ENCODE measurements around the gene SESTD1.

SESTD1 gene

DNA sequence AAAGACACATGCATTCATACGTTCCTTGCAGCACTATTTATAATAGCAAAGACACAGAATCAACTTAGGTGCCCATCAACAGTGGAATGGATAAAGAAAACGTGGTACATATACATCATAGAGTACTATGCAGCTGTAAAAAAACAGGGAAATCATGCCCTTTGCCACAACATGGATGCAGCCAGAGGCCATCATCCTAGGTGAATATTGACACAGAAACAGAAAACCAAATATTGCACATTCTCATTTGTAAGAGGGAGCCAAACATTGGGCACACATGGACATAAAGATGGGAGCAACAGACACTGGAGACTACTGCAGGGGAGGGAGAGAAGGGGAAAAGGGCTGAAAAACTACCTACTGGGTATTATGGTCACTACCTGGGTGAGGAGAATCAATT, 73.5 kb downstream of the SESTD1 start:
- DNase-seq (ENCODE audit: low spot score) = no peak

DNA sequence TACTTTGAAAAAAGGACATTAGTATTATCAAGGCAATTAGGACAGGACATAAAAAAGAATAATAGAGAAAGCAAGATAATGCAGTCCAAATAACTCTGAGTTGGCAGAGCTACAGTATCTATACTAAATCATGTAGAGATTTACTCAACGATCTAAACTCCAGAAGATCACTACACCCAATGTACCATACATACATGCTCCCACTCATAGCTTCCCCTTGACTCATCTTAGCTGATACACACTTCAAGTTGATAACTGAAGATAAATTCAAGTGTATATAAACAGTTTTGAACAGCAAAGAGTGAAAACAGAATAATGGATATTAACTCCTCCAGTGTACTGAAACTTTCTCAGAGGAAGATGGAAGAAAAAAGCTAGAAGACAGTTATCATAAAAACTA, 78.5 kb downstream of the SESTD1 start:
- DNase-seq (ENCODE audit: low spot score) = no peak

DNA sequence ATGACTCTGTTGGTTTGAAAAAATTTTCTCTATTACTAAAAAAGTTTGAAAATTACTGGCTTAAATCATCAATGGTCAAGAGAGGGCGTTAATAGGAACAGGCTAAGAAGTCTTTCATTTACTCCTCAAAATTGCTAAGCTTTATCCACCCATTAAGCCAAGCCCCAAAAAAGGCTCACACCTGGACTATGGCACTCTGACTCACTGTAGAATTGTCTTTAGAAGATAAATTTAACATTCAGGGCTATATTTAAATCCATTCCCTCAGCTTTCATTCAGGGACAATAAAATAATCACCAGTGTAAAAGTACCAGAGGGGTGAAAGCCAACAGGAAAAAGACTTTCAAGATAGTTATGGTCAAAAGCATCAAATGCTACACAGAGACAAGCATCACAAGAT, 80.0 kb downstream of the SESTD1 start:
- no peak for DNase-seq (ENCODE audit: low spot score)

DNA sequence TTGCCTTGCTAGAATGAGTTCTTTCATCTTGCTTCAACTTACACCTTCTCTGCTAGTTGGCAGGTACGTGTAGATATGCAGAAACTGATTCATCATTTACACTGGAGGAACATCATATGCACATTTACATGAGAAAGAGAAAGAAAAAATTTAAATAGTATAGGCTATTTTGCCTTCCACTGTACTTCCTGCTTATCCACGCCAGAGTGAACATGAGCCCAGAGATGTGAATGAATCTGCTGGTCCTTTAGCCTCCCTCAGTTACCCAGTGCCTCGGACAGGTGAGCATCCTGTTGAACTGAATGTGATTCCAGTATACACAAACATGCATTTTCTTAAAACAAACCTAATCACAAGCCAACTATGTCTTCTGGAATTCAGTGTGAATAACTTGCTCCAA, 83.6 kb downstream of the SESTD1 start:
- DNase-seq (ENCODE audit: low spot score) = no peak

DNA sequence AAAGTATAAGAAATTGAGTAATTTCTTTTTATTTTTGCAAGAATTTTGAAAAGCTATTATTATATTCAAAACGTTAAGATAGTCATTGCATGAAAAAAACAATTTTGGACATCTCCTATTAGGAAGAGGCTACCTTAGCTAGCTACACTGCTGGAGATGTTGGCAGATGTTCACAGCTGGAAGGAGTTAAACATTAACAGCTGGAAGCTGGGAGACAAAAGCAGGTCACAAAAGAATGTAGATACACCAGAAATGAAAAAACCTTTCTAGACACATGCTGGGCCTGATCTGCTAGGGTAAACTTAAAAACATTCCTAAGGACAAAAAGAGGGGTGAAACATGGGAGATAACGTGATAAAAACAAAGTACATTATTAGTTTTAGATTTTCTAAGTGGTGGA, 84.4 kb downstream of the SESTD1 start:
- DNase-seq (ENCODE audit: low spot score) = no peak

DNA sequence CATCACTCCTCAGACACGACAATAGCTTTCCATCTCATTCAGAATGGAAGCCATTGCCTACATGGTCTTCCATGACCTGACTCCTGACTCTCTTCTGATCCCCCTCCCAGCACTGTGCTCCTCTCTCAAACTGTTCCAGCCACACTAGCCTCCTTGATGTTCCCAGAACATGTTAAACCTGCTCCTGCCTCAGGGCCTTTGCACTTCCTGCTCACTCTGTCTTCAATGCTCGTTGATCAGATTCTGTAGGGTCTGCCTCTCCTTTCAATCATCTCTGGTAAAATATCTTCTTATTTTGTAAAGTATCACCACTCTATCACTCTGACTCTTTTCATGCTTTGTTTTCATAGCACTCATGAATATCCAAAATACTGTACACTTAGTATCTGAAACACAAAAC, 84.9 kb downstream of the SESTD1 start:
- no peak for DNase-seq (ENCODE audit: low spot score)

DNA sequence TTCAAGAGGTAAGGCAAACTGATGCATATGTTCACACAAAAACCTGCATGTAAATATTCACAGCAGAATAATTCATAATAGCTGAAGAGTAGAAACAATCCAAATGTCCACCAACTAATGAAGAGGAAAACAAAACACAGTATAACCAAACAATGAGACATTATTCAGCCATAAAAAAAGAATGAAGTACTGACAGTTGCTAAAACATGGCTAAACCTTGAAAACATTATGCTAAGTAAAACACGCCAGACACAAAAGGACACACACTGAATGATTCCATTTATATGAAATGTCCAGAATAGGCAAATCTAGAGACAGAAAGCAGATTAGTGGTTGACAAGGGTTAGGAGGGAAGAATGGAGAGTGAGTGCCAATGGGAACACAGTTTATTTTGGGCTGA, 86.9 kb downstream of the SESTD1 start:
- DNase-seq (ENCODE audit: low spot score) = no peak

DNA sequence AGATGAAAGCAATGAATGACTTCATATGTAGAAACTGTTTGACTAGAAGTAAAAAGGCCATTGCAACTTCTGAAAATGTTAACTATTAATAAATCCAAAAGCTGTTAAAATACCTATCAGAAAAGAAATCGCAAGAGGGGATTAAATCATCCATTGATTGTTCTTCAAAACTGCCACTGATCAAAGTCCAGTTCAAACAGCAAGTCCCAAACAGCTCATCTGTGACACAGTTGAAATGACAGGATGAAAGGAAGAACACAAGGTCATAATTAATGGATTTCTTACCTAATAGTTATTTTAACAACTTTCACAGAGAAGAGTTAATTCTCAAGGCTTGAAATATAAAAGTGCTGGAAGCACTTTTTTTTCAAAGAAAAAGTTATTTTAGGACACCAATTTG, 90.4 kb downstream of the SESTD1 start:
- no peak for DNase-seq (ENCODE audit: low spot score)

DNA sequence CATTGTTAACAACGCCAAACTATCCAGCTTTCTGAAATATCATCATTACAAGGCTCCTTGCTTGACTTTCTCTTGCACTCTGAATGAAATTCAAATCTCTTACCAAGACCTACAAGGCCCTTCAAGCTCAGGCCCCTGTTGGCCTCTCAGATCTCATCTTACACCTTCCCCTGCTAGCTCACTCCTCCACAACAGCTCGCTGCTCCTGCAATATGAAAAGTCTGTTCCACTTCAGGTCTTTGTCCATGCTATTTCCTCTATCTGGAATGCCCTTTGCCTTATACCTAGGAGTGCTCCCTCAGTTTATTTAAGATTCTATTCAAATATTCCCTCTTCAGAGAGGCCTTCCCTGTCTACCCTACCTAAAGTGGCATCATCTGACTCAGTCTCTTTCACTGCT, 91.7 kb downstream of the SESTD1 start:
- no peak for DNase-seq (ENCODE audit: low spot score)

DNA sequence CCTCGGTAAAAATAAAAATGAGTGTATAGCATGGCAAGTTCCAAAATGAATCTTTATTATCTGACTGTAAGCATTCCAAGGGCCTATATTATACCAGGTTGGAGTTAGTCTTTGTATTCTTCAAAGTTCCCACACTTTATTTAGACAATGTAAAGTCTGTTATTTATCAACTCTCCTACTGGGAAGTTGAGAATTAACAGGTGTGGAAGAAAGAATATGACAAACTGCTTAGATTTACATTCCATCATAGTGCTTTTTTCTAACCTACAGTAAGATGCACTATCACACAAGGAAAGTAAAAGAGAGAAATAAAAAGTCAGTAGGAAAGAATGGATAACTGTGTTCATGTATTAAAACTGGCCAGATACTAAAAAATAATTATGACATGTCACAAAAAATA, 93.3 kb downstream of the SESTD1 start:
- DNase-seq (ENCODE audit: low spot score) = no peak

DNA sequence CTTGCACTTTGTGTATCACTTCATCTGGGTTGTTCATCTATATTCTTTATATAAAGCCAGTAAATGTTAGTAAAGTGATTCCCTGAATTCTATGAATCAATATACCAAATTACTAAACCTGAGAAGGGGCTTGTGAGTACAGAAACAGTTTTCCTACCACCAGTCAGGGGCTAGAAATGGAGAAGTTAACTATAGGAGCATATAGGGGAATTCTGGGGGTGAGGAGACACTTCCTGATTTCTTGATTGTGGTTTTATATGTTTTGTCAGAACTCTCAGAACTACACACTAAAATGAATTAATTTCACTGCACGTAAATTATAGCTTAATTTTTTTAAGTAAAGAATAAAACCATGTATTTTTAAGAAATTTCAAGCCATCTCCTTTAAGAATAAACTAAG, 93.7 kb downstream of the SESTD1 start:
- no peak for DNase-seq (ENCODE audit: low spot score)

DNA sequence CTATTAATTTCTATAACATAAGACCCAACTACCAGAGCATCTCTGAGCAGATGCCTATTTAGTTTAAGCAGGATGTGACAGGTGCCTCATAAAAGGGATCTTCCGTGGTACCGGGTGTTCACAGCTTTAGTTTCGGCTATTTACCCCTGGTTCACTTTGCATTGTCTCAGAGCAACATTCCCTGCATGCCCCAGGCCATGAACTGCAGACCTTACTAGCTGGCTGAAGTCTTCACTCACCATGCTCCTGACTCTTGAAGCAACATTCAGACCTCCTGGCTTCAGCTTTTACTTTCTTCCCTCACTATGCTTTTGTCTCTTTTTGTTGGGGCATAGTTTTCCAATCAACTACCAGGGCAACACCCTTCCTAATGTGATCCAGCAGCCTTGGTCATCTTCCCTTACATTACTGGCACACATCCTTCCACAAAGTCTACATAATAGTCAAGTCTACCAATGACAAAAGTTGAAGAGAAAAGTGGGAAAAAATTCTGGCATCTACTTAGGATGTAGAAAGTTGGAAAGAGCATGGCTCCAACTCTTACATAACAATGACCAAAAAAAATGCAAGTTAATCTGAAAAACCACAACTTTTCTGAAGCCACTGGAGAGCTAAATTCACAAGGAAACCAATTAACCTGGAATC, 99.2 kb downstream of the SESTD1 start:
- DNase-seq (ENCODE audit: low spot score) = no peak

DNA sequence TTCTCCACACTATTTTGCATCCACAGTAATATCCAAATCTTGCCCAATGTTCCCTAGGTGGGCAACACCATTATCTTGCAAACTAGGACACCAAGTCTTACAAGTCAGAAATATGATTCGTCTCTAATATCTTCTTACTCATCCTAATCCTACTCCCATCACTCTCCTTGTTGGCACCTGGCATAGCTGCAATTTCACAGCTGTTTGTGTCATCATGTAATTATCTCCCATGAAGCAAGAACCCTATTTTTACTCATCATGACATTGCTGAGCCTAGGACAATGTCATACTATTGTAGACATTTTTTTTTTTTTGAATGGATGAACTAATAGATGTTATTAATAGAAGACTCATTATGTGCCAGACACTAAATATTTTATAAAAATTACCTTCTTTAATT, 123.4 kb downstream of the SESTD1 start:
- no peak for DNase-seq (ENCODE audit: low spot score)

DNA sequence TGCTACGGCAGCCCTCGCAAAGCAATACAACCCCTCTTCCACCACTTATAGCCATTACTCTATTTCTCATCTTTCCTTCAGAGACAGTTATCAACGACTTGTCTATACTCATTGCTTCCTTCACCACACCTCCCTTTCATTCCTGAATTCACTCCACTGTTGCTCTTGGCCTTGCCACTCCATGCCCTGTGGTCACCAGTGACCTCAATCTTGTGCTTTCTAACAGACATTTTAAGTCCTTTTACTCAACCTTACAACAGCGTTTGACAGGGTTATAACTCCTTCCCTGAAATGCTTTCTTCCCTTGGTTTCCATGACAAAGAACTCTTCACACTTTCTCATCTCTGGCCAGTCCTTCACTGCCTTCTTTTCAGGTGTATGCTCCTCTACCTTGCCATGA, 124.1 kb downstream of the SESTD1 start:
- no peak for DNase-seq (ENCODE audit: low spot score)

DNA sequence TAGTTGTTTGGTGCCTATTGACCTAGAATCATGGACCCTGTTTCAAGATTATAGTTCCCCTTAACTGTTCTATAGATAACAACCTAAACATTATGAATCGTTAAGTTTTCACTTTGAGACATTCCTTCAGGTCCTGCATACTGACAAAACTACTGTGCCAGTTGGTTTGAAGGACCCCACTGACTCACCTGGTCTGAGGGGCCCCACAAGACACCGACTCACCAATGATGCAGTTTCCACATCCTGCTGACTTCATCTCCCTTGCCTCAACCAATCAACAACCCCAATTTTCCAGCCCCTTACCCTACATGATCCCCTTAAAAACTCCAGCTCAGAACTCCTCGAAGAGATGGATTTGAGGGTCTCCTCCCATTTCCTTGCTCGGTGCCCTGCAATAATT, 125.1 kb downstream of the SESTD1 start:
- DNase-seq (ENCODE audit: low spot score) = no peak

DNA sequence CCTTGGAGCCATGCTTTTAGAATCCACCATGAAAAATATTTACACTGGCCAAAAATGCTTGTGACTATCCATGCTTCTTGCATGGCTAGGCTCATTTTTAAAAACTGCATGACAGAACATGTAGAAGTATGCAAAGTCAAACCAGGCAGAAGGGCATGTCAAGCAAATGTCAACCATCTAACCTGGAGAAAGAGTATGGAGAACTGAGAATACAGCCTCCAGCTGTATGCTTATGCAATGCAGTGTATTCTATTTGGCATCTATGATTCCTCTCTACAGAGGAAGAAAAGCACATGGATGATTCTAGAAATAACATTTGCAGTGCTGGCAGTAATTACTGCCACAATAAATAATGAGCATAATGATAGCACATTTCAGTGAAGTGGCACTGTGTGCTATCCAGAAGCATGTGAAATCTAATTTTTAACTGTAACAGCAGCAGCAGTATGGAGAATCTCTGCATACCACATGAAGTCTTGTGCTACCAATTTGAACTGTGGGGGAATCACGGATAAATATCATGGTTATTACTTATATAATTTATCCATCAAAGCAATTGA, 127.4 kb downstream of the SESTD1 start:
- DNase-seq (ENCODE audit: low spot score) = no peak

DNA sequence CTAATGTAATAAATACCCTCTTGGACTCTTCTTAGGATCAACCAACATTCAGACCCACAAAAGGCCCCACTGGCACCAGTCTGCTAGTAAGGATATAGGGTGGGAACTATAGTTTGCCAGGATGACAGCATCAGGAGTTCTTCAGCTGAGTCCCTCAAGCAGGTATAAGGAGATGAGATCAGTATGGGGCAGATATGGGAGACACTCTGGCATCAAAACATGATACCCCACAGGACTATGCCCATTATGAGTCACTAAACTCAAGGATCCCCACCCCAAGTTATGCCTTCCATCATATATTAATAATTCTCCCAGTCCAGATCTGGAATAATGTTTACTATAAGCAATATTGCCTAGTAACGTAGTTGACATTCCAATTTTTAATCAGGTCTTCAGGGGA, 131.6 kb downstream of the SESTD1 start:
- DNase-seq (ENCODE audit: low spot score) = no peak

DNA sequence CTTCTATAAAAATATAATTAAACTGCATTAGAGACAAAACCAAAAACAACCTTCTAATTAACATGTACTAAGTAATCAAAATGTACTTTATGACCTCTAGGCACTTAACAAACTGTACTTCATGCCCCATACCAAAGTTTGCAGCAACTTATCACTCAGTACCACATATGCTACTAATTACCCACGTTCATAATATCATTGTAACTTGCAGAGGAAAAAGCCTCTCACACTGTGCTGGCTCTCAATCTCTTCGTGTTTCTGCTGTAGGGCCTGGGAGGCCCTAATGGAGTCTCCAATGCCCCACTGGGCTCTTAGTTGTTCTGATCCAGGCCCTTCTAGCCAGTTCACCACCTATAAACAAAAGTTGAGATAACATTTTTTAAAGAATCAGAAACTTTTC, 132.6 kb downstream of the SESTD1 start:
- DNase-seq (ENCODE audit: low spot score) = no peak

DNA sequence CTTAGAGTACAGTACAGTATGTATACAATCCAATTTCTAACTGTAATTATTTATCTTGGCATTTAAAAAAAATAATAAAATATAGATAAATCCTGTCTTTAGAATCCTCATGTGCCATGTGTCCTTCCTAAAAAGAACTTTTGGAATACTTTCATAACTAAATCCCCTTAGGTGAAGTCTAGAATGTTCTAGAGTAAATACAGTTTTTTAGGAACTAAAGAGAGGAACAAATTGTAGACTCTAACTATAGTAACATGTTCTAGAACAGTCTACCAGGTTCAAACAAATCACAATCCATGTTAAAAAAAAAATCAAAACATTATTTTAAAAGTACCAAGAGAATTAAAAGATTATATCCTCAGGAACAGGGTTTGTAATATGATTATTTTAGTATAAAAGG, 134.1 kb downstream of the SESTD1 start:
- DNase-seq (ENCODE audit: low spot score) = no peak

DNA sequence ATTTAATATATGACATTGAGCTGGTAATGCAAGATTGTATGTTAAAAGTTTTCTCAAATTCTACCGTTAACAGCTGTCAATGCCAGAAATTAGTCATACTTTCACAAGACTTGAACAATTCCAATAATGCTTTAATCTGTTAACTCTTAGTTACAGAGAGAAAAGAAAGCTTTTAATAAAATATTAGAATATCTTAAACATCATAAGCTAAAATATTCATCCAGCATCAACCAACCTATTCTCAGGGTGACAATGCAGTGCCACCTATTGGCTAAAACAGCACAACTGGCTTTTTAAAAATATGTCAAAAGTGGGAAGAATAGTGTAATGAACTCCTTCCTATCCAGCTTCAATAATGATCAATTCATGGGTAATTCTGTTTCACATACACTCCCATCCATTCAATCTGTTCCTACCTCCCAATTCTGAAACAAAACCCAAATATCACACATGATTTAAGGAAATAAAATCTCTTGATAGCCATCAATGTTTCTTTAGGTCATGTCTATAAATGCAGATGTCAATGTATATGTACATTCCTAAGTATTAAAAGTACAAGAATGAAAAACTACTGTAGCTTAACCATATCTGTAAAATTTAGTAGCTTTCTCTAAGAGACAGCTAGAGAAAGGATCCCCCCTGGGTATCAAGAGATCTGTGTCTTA, 134.9 kb downstream of the SESTD1 start:
- DNase-seq (ENCODE audit: low spot score) = peak; percentile 5

DNA sequence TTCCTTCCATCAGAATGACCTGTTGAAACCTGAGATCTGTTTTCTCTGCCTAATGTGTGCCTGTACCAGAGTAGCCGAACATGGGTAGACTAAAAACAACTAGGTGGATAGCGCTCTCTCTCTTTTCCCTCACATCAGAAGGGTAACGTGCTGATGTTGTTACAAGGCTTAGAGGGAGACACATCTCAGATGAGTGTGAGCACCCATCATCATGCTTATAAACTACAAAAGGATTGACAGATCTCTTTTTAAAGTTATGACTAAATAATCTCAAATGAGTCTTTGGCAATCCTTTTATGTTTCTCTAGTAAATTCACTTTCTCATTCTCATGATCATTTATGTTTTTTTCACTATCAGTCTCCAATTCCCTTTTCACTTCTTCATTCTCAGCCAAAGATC, 139.2 kb downstream of the SESTD1 start:
- no peak for DNase-seq (ENCODE audit: low spot score)

DNA sequence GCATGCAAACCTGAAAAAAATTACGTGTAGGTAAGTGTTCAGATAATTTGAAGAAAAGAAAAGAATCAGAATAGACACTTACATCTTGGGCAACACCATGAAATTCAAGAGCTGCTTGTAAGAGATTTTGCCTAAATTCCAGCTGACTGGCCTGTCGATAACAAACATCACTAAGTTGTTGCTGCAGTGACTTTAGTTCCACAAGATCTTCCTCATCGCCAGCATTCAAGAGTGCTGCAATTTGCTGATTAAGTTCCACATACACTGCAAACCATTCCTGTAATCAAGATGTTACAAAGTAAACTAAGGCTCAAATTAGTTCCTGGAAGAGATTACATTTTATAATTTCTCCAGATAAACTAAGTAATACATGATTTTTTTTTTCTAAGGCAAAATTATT, 140.3 kb downstream of the SESTD1 start:
- no peak for DNase-seq (ENCODE audit: low spot score)

DNA sequence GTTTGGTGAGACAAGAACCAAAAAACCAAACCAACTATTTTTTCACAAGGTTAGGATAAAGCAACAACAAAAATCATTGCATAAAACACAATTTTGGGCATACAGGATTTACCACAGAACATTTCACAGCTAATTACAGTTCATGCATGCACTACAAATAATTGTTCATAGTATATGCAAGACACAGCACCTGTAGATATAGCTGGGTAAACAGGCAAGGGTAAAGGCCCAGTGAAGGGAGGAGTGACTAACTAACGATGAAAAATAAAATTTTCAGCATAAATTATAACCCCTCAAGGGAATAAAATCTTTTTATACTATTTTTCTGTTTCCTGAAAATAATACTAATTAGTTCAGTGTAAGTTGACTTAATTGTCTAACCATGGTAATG, 141.4 kb downstream of the SESTD1 start:
- no peak for DNase-seq (ENCODE audit: low spot score)

DNA sequence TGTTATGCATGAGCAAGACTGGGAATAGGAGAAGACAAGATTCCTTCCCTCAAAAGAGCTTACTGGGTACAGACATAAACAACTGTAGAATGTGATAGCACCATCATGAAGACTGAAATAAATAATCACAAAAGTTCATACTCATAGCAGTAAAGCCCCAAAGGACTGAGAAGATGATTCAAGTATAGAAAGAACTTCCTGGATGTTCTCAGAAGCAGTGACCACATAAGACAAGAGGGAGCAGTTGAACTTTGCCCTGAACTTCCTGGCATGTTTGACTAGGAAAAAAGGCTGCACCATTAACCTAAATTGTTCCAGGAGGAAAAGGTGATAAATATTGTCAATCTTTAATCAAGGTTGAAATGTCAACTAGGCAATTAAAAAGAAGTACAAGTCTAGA, 156.9 kb downstream of the SESTD1 start:
- DNase-seq (ENCODE audit: low spot score) = no peak

Data from AG08396 (cell line).